VCaP (cell line): Measurements from ENCODE around the gene RASSF8.

Source experiments
- H3K27ac ChIP-seq: fragments of 450-650 bp; 2 replicates; pipeline ENCODE4 v1.5.1; 2017
- TF ChIP-seq, protein P1 (sequence below): fragments of 450-650 bp; conservative IDR thresholded peaks from 2 replicates; pipeline ENCODE4 v1.5.1; 2017; ENCODE audit warnings: mild to moderate bottlenecking, moderate library complexity

RASSF8 gene

GRCh38 chr12:25983625-25984024 lies 25.1 kb downstream of the RASSF8 start:
- no peak overlapping the region for H3K27ac ChIP-seq
- TF ChIP-seq, protein P1, sequence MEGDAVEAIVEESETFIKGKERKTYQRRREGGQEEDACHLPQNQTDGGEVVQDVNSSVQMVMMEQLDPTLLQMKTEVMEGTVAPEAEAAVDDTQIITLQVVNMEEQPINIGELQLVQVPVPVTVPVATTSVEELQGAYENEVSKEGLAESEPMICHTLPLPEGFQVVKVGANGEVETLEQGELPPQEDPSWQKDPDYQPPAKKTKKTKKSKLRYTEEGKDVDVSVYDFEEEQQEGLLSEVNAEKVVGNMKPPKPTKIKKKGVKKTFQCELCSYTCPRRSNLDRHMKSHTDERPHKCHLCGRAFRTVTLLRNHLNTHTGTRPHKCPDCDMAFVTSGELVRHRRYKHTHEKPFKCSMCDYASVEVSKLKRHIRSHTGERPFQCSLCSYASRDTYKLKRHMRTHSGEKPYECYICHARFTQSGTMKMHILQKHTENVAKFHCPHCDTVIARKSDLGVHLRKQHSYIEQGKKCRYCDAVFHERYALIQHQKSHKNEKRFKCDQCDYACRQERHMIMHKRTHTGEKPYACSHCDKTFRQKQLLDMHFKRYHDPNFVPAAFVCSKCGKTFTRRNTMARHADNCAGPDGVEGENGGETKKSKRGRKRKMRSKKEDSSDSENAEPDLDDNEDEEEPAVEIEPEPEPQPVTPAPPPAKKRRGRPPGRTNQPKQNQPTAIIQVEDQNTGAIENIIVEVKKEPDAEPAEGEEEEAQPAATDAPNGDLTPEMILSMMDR, result no peak

- TF ChIP-seq, protein P1, result no peak
- H3K27ac ChIP-seq, result 0 out of 2 replicates have a peak overlapping the region, but pooled peaks have one; percentile 7
These were observed 26.3 kb downstream of the RASSF8 start for GRCh38 chr12:25984759-25985158.

- peak overlapping the region; percentile 7; the same call in 1 of the 2 replicates for H3K27ac ChIP-seq
- TF ChIP-seq, protein P1, result no peak
These were observed 27.1 kb downstream of the RASSF8 start for GRCh38 chr12:25985316-25986175.

DNA sequence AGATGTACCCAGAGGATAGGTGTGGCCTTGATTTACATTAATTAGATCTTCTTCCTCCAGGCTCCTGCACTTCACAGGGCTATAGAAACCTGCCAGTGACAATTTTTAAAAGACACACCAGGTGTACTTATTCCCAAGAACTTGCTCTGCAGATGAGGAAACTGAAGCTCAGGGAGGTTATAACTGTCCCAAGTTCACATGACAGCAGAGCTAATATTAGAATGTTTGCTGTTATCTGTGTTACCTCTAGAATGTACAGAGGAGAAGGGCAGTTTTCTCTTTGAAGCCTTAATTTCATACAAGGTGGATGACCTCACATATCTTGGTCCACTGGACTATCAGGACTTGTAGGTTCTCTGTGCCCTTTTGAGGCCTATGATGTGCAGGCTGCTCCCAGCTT lies 27.7 kb downstream of the RASSF8 start:
- H3K27ac ChIP-seq, result peak overlapping the region; percentile 0; the same call in 1 of the 2 replicates
- TF ChIP-seq, protein P1, result no peak

DNA sequence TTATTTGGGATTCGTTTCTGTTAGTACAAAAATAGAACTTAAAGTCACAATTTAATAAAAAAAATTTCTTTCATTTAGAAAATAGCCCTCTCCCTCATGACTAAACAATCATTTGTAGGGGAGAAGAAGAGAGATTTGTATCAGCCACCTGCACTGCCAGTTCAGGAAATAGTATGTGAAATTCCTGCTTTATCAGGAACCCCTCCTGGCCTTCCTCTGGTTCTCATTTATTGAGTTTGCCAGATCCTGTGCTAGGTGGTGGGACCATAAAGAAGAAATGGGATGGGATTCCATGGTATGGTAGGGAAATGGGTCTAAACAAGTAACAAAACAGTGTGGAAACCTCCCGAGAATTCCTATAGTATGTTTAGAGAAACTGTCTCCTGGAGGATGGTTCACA lies 30.0 kb downstream of the RASSF8 start:
- TF ChIP-seq, protein P1, result no peak

GRCh38 chr12:25990495-25990894 lies 32.0 kb downstream of the RASSF8 start:
- TF ChIP-seq, protein P1, result no peak
- H3K27ac ChIP-seq, result no peak overlapping the region

More for the DNA sequence above, 30.0 kb downstream of the RASSF8 start:
- H3K27ac ChIP-seq, result no peak overlapping the region

- TF ChIP-seq, protein P1, result no peak
- no peak overlapping the region for H3K27ac ChIP-seq
These were observed 33.7 kb downstream of the RASSF8 start for GRCh38 chr12:25992026-25992782.
